ENCODE measurements around the gene ZNF266.

DNA sequence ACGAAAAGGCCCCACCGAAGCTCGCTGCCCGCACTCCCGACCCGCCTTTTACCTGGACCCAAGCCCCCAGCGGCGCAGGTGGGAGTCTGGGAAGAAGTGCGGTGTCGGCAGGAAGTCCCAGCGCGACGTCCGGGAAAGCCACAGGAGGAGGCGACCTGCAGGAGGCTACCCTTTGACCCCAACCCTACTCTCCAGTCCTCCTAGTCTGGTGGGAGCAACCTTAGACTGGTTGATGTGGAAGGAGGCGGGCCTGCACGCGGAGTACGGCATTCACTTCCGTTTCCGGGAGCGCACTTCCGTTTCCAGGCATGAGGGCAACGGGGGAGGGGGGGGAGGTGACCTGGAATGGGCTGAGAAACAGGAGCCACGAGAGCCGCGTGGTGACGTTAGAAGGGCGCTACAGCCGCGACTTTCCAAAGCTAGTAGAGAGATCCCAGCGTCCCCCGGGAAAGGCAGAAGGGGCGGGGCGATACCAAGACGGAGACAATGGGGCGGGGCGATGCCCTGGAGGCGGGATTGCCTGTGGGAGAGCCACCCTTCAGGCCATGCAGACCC lies 28.5 kb downstream of the ZNF266 start:
- TF ChIP-seq CTCF (IDR thresholded peaks at IDR 0.05 in 2 of 3, conservative IDR thresholded peaks at IDR 0.05 in 1 of 3; ENCODE audit: control insufficient read depth in 2 of 3, extremely low read depth in 1 of 3, insufficient read depth in 1 of 3, low read depth in 3 of 3, low read length in 3 of 3) (no peak), ZBTB33 (IDR thresholded peaks at IDR 0.05) (no peak), NRF1 (conservative IDR thresholded peaks at IDR 0.05; ENCODE audit: low read depth, low read length) (no peak), POLR2A (IDR thresholded peaks at IDR 0.05; ENCODE audit: low read depth, low read length) (no peak)

Data from GM12878 (cell line).